BLaER1 (cell line): ENCODE results near the gene SMOC2.
"Not testable (repeated sequence)": the region's sequence is repeated elsewhere in the genome, so short reads cannot be mapped to it uniquely, and the experiment has no call there.

Source experiments
- H3K27ac ChIP-seq: shearing (Covaris generic); formaldehyde crosslinking; 2 replicates; pipeline ENCODE4 v1.8.1; 2022
- H3K27me3 ChIP-seq: shearing (Covaris generic); formaldehyde crosslinking; 2 replicates; pipeline ENCODE4 v1.8.1; 2022
- H3K36me3 ChIP-seq: shearing (Covaris generic); formaldehyde crosslinking; 2 replicates; pipeline ENCODE4 v1.8.1; 2022
- H3K4me1 ChIP-seq: shearing (Covaris generic); formaldehyde crosslinking; 2 replicates; pipeline ENCODE4 v1.8.1; 2022
- H3K4me2 ChIP-seq: shearing (Covaris generic); formaldehyde crosslinking; 2 replicates; pipeline ENCODE4 v1.8.1; 2022
- H3K4me3 ChIP-seq: shearing (Covaris generic); formaldehyde crosslinking; 2 replicates; pipeline ENCODE4 v1.8.1; 2022
- H3K9ac ChIP-seq: shearing (Covaris generic); formaldehyde crosslinking; 2 replicates; pipeline ENCODE4 v1.8.1; 2022
- H3K9me3 ChIP-seq: shearing (Covaris generic); formaldehyde crosslinking; 2 replicates; pipeline ENCODE4 v1.8.1; 2022
- H4K20me1 ChIP-seq: shearing (Covaris generic); formaldehyde crosslinking; 2 replicates; pipeline ENCODE4 v1.8.1; 2022
- Cebpa-rat ChIP-seq: shearing (Covaris generic); IDR thresholded peaks from 2 replicates; pipeline ENCODE4 v1.8.1; 2022

Gene SMOC2

DNA sequence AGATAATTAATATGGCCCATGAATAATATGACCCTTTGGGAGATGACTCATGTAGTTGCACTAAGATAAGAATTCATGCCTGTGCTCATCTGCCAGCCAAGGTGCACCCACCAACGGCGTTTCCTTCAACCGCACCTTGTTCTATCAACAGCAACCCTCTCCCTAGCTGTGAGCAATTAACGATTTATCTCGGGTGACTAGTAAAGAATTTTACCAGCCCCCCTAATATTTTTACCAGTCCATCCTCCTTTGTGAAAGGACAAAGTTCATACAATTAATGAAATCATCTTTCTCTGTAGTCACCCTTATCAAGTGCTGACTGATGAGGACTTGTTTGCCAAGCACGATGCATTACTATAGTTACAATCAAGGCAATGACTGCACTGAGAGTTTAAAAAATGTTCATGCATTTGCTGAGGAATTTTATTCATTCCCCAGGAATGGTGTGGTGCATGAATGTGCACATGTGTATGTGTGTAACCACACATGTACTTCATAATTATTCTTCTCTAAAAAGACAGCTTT is 118.7 kb downstream of the SMOC2 start:
- no peak overlapping the region for H3K4me3 ChIP-seq
- no peaks in the 10 kb centered on the region for H3K36me3 ChIP-seq
- no peak overlapping the region for H3K4me2 ChIP-seq
- H3K27me3 ChIP-seq = no peaks in the 10 kb centered on the region
- H3K9ac ChIP-seq = no peak overlapping the region
- no peak for TF ChIP-seq Cebpa-rat
- no peaks in the 10 kb centered on the region for H3K4me1 ChIP-seq
- H3K9me3 ChIP-seq = no peaks in the 10 kb centered on the region
- H3K27ac ChIP-seq = no peak overlapping the region
- no peaks in the 10 kb centered on the region for H4K20me1 ChIP-seq

GRCh38 chr6:168560126-168560525 is 119.1 kb downstream of the SMOC2 start:
- Histone ChIP-seq H3K4me3 (no peak overlapping the region), H3K4me1 (no peaks in the 10 kb centered on the region), H3K36me3 (no peaks in the 10 kb centered on the region), H3K4me2 (no peak overlapping the region), H3K27me3 (no peaks in the 10 kb centered on the region), H3K9ac (no peak overlapping the region), H3K27ac (no peak overlapping the region), H4K20me1 (no peaks in the 10 kb centered on the region), H3K9me3 (no peaks in the 10 kb centered on the region)
- no peak for TF ChIP-seq Cebpa-rat

- H3K9ac ChIP-seq = no peak overlapping the region
- H3K27me3 ChIP-seq = no peaks in the 10 kb centered on the region
- H3K4me1 ChIP-seq = no peaks in the 10 kb centered on the region
- no peaks in the 10 kb centered on the region for H3K36me3 ChIP-seq
- H3K27ac ChIP-seq = no peak overlapping the region
- no peak overlapping the region for H3K4me3 ChIP-seq
- no peak for TF ChIP-seq Cebpa-rat
- no peak overlapping the region for H3K4me2 ChIP-seq
- no peaks in the 10 kb centered on the region for H3K9me3 ChIP-seq
- no peaks in the 10 kb centered on the region for H4K20me1 ChIP-seq
These were observed 121.7 kb downstream of the SMOC2 start for GRCh38 chr6:168562576-168563151.

- Histone ChIP-seq H3K9ac (no peak overlapping the region), H3K36me3 (no peaks in the 10 kb centered on the region), H3K9me3 (no peaks in the 10 kb centered on the region), H3K4me1 (no peaks in the 10 kb centered on the region), H3K4me3 (no peak overlapping the region), H4K20me1 (no peaks in the 10 kb centered on the region), H3K27ac (no peak overlapping the region), H3K27me3 (no peaks in the 10 kb centered on the region), H3K4me2 (no peak overlapping the region)
- no peak for TF ChIP-seq Cebpa-rat
These were observed 122.7 kb downstream of the SMOC2 start for GRCh38 chr6:168563656-168564055.

DNA sequence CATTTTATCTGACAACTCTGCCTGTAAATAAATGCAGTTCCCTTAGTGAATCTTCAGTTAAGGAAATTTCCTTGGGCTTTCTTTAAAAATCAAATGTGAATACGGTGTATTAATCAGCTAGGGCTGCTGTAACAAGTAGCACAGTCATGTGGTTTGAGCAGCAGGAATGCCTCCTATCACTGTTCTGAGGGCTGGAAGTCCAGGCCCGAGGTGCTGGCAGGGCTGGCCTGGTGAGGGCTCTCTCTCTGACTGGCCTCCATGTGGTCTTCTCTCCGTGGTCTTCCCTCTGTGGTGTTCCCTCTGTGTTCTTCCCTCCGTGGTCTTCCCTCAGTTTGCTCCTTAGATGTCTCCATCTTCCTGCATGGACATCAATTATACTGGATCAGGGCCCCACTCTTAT is 124.1 kb downstream of the SMOC2 start:
- no peaks in the 10 kb centered on the region for H3K36me3 ChIP-seq
- no peaks in the 10 kb centered on the region for H3K9me3 ChIP-seq
- H4K20me1 ChIP-seq = no peaks in the 10 kb centered on the region
- H3K4me3 ChIP-seq = no peak overlapping the region
- H3K4me1 ChIP-seq = no peaks in the 10 kb centered on the region
- no peak overlapping the region for H3K27ac ChIP-seq
- TF ChIP-seq Cebpa-rat = no peak
- H3K9ac ChIP-seq = no peak overlapping the region
- H3K4me2 ChIP-seq = no peak overlapping the region
- H3K27me3 ChIP-seq = no peaks in the 10 kb centered on the region

DNA sequence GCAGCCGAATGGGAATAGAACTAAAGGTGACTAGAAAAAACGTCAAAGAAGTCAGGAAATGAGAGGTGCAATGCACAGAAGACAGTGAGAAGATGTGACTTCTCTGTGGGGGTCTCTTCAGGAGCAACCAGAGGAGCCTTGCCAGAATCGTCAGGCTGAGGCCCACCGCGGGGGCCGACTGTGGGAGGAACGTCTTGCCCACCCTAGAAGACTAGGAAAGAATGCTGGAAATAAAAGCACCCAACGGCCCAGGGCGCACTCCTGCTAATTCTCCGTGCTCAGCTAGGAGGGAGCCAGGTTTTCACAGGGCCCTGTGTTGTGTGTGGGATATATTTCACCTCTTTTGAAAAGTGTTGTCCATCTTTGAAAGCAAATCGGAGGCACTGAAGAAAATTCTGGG is 129.2 kb downstream of the SMOC2 start:
- H3K36me3 ChIP-seq = no peaks in the 10 kb centered on the region
- no peaks in the 10 kb centered on the region for H3K4me1 ChIP-seq
- H3K9me3 ChIP-seq = peaks cover 3% of the 10 kb centered on the region; the same call in 1 of the 2 replicates
- no peaks in the 10 kb centered on the region for H3K27me3 ChIP-seq
- no peak overlapping the region for H3K4me3 ChIP-seq
- TF ChIP-seq Cebpa-rat = no peak
- H3K4me2 ChIP-seq = no peak overlapping the region
- H3K27ac ChIP-seq = no peak overlapping the region
- no peaks in the 10 kb centered on the region for H4K20me1 ChIP-seq
- H3K9ac ChIP-seq = no peak overlapping the region

DNA sequence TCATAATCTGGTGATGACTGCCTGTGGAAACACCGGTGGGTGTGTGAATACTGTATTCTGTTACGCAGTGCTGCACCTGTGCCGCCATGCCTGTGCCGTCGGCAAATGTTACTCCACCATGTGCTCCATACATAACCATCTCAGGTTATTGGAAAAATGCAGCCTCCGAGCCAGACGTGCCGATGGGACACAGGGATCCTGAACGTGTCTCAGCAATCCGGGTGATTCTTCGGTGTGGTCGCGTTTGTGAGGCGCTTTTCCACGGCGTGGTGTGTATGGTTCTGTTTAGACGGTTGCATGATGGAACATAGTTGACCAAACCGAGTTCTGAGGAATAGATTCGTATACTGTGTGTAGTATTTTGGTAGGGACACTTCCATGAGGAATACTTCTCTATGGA is 130.3 kb downstream of the SMOC2 start:
- no peaks in the 10 kb centered on the region for H4K20me1 ChIP-seq
- no peak overlapping the region for H3K27ac ChIP-seq
- H3K4me2 ChIP-seq = no peak overlapping the region
- no peaks in the 10 kb centered on the region for H3K36me3 ChIP-seq
- H3K27me3 ChIP-seq = no peaks in the 10 kb centered on the region
- H3K4me3 ChIP-seq = no peak overlapping the region
- H3K4me1 ChIP-seq = no peaks in the 10 kb centered on the region
- peaks cover 3% of the 10 kb centered on the region; the same call in 1 of the 2 replicates for H3K9me3 ChIP-seq
- TF ChIP-seq Cebpa-rat = no peak
- H3K9ac ChIP-seq = no peak overlapping the region

GRCh38 chr6:168573276-168573835 is 132.4 kb downstream of the SMOC2 start:
- not testable (repeated sequence) for H3K27me3 ChIP-seq, H3K9ac ChIP-seq, H3K4me2 ChIP-seq, H3K36me3 ChIP-seq, H3K9me3 ChIP-seq, H3K4me3 ChIP-seq, H3K4me1 ChIP-seq, H3K27ac ChIP-seq, H4K20me1 ChIP-seq

GRCh38 chr6:168574075-168574698 is 133.2 kb downstream of the SMOC2 start:
- Histone ChIP-seq H3K9me3 (peaks cover 3% of the 10 kb centered on the region; the same call in 1 of the 2 replicates), H3K36me3 (no peaks in the 10 kb centered on the region), H3K4me1 (no peaks in the 10 kb centered on the region), H3K9ac (no peak overlapping the region), H3K4me2 (no peak overlapping the region), H3K27me3 (no peaks in the 10 kb centered on the region), H3K4me3 (no peak overlapping the region), H4K20me1 (no peaks in the 10 kb centered on the region), H3K27ac (no peak overlapping the region)
- no peak for TF ChIP-seq Cebpa-rat

DNA sequence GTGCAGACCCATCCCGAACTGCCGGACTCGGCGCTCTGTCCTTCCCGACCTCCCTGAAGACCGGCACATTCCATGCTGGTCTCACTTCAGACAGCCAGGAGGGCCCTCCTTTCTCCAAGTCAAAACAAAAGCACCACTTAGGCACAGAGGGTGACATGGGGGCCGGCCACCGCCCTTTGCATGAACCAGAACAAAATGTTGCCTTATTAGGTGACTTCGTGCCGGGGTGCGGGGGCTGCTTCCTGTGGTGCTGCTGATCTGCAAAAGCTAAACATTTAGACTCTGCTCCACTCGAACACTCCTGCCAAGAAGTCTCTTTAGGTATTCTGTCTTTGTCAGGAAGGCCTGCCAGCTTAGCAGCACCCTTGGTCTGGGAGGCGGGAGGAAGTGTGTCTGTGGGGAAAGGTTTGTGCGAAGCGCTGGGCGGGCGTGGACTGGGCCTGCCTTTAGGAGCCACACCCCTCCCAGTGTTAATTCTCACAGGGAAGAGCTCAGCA is 133.8 kb downstream of the SMOC2 start:
- no peaks in the 10 kb centered on the region for H3K27me3 ChIP-seq
- no peaks in the 10 kb centered on the region for H3K4me1 ChIP-seq

More for the DNA sequence above, 133.8 kb downstream of the SMOC2 start:
- Histone ChIP-seq H3K36me3 (no peaks in the 10 kb centered on the region), H3K9ac (no peak overlapping the region), H3K27ac (no peak overlapping the region), H3K4me2 (no peak overlapping the region), H3K4me3 (no peak overlapping the region), H3K9me3 (peaks cover 3% of the 10 kb centered on the region; the same call in 1 of the 2 replicates), H4K20me1 (no peaks in the 10 kb centered on the region)
- TF ChIP-seq Cebpa-rat = no peak
